ENCODE results near the gene SPON1. TPM values are rescaled to one million over a fixed set of nuclear protein-coding genes. Genes with fewer than 3 reads are reported as not detected.

The SPON1 gene
- total RNA-seq, 1 donor from 2014 or later: 3.1 TPM

GRCh38 chr11:14288189-14288935, 325.8 kb downstream of the SPON1 start:
- ATAC-seq: peak; percentile 42

GRCh38 chr11:14290422-14290821, 327.9 kb downstream of the SPON1 start:
- no peak for ATAC-seq

GRCh38 chr11:14299921-14300320, 337.4 kb downstream of the SPON1 start:
- ATAC-seq: no peak

- peak; percentile 92 for ATAC-seq
Observed at GRCh38 chr11:14300661-14301304, 338.3 kb downstream of the SPON1 start.

GRCh38 chr11:14304601-14305000, 342.1 kb downstream of the SPON1 start:
- no peak for ATAC-seq

GRCh38 chr11:14305649-14306048, 343.1 kb downstream of the SPON1 start:
- no peak for ATAC-seq

- ATAC-seq: no peak
Observed at GRCh38 chr11:14306481-14306880, 344.0 kb downstream of the SPON1 start.

GRCh38 chr11:14308114-14308896, 345.8 kb downstream of the SPON1 start:
- peak; percentile 49 for ATAC-seq

- ATAC-seq: no peak
Observed at GRCh38 chr11:14308897-14309387, 346.4 kb downstream of the SPON1 start.

- no peak for ATAC-seq
Observed at GRCh38 chr11:14309425-14310192, 347.1 kb downstream of the SPON1 start.

GRCh38 chr11:14310679-14311078, 348.2 kb downstream of the SPON1 start:
- ATAC-seq: peak; percentile 57

- no peak for ATAC-seq
Observed at GRCh38 chr11:14312736-14313438, 350.4 kb downstream of the SPON1 start.

GRCh38 chr11:14314127-14314526, 351.6 kb downstream of the SPON1 start:
- no peak for ATAC-seq

GRCh38 chr11:14315130-14315529, 352.6 kb downstream of the SPON1 start:
- no peak for ATAC-seq

Measured in esophagus mucosa (tissue), 1 donor.